IMR-90 (cell line): ENCODE data around the gene GSTO1. TPM values are rescaled to one million over a fixed set of nuclear protein-coding genes. Genes with fewer than 3 reads are reported as not detected.

Experiments used
- ATAC-seq: fragments of 200-7000 bp; cut with Tn5 transposase; 2 replicates; pipeline ENCODE4 v1.9.1; 2020; ENCODE audit warnings: low read depth, mild to moderate bottlenecking, moderate library complexity
- BruUV-seq: library from RNA; stranded (reverse); fragments of 400-500 nt; replicated peaks from 2 replicates; lab custom pipeline; 2021; lab: Mats Ljungman, UMichigan
- CTCF ChIA-PET: fragments of 300-600 bp; formaldehyde crosslinking; extraction: SDS; loops from one replicate; lab custom pipeline; 2021; ENCODE audit warnings: antibody characterized with exemption; lab: Yijun Ruan, JAX
- POLR2A ChIA-PET: fragments of 300-600 bp; sonication (Branson Sonifier 250); formaldehyde crosslinking; loops from one replicate; lab custom pipeline; 2022; ENCODE audit warnings: antibody characterized with exemption; ENCODE audit not compliant: unreplicated experiment; lab: Charles Lee
- DNase-seq: peaks from one replicate; pipeline ENCODE4 v3.0.0; 2013
- H2AFZ ChIP-seq: replicated peaks from 2 replicates; pipeline ENCODE3; 2013; ENCODE audit warnings: low read length, mild to moderate bottlenecking; ENCODE audit not compliant: poor library complexity
- H2AK5ac ChIP-seq: 2 replicates; pipeline ENCODE4 v1.6.1; 2013; ENCODE audit warnings: low read depth, low read length, inconsistent platforms
- H2AK9ac ChIP-seq: replicated peaks from 2 replicates; pipeline ENCODE3; 2013; ENCODE audit warnings: mild to moderate bottlenecking, low read depth, low read length, moderate library complexity; ENCODE audit not compliant: poor library complexity
- H2BK120ac ChIP-seq: 2 replicates; pipeline ENCODE4 v1.6.1; 2013; ENCODE audit warnings: low read depth, low read length, inconsistent platforms
- H2BK15ac ChIP-seq: 3 replicates; pipeline ENCODE4 v1.6.1; 2013; ENCODE audit warnings: low read depth, low read length, inconsistent platforms
- H2BK20ac ChIP-seq: 2 replicates; pipeline ENCODE4 v1.6.1; 2013; ENCODE audit warnings: low read depth, mild to moderate bottlenecking, inconsistent platforms, low read length, moderate library complexity
- H2BK5ac ChIP-seq: 2 replicates; pipeline ENCODE4 v1.6.1; 2013; ENCODE audit warnings: mild to moderate bottlenecking, low read depth, low read length, inconsistent platforms; ENCODE audit not compliant: poor library complexity, severe bottlenecking
- H3K14ac ChIP-seq: replicated peaks from 2 replicates; pipeline ENCODE4 v1.6.1; 2013; ENCODE audit warnings: low read depth, low read length, inconsistent platforms
- H3K18ac ChIP-seq: 2 replicates; pipeline ENCODE4 v1.6.1; 2013; ENCODE audit warnings: low read depth, low read length, control low read depth
- H3K23ac ChIP-seq: 2 replicates; pipeline ENCODE4 v1.6.1; 2013; ENCODE audit warnings: low read depth, low read length, inconsistent platforms
- H3K27ac ChIP-seq: 2 replicates; pipeline ENCODE4 v1.5.1; 2013; ENCODE audit warnings: mild to moderate bottlenecking, control low read depth, low read length; ENCODE audit not compliant: insufficient read depth
- H3K27me3 ChIP-seq: 2 replicates; pipeline ENCODE4 v1.6.1; 2013; ENCODE audit warnings: low read length; ENCODE audit not compliant: control insufficient read depth, insufficient read depth
- H3K36me3 ChIP-seq: 2 replicates; pipeline ENCODE4 v1.6.1; 2013; ENCODE audit warnings: low read length, mixed read lengths; ENCODE audit not compliant: control insufficient read depth, insufficient read depth
- H3K4ac ChIP-seq: 2 replicates; pipeline ENCODE4 v1.6.1; 2013; ENCODE audit warnings: low read depth, low read length, inconsistent platforms
- H3K4me1 ChIP-seq: 2 replicates; pipeline ENCODE4 v1.6.1; 2013; ENCODE audit warnings: low read length, mixed read lengths; ENCODE audit not compliant: control insufficient read depth, insufficient read depth
- H3K4me2 ChIP-seq: 2 replicates; pipeline ENCODE4 v1.6.1; 2013; ENCODE audit warnings: low read depth, mild to moderate bottlenecking, control low read depth, low read length, moderate library complexity
- H3K4me3 ChIP-seq: 2 replicates; pipeline ENCODE4 v1.5.1; 2013; ENCODE audit warnings: low read depth, mild to moderate bottlenecking, control low read depth, low read length, moderate library complexity; ENCODE audit not compliant: insufficient read depth
- H3K56ac ChIP-seq: 2 replicates; pipeline ENCODE4 v1.6.1; 2013; ENCODE audit warnings: low read length, inconsistent platforms; ENCODE audit not compliant: insufficient read depth; ENCODE audit errors: extremely low read depth
- H3K79me1 ChIP-seq, 2 experiments: 2 replicates each; pipeline ENCODE4 v1.6.1; 2013; ENCODE audit warnings: low read length in 2 of 2, inconsistent platforms in 1 of 2, low read depth in 1 of 2
- H3K9ac ChIP-seq: 2 replicates; pipeline ENCODE4 v1.6.1; 2013; ENCODE audit warnings: low read depth, low read length, control low read depth
- H3K9me1 ChIP-seq: 2 replicates; pipeline ENCODE4 v1.6.1; 2013; ENCODE audit warnings: low read length, inconsistent platforms; ENCODE audit not compliant: insufficient read depth
- H3K9me3 ChIP-seq: 2 replicates; pipeline ENCODE4 v1.6.1; 2013; ENCODE audit warnings: low read length; ENCODE audit not compliant: control insufficient read depth, insufficient read depth
- H4K20me1 ChIP-seq: 2 replicates; pipeline ENCODE4 v1.6.1; 2013; ENCODE audit warnings: low read length, inconsistent platforms; ENCODE audit not compliant: insufficient read depth
- H4K5ac ChIP-seq: 2 replicates; pipeline ENCODE4 v1.6.1; 2013; ENCODE audit warnings: mild to moderate bottlenecking, low read depth, low read length, control low read depth
- H4K8ac ChIP-seq, 2 experiments: 2 replicates each; pipeline ENCODE4 v1.6.1; 2013; ENCODE audit warnings: low read depth in 2 of 2, low read length in 2 of 2, control low read depth in 1 of 2, inconsistent platforms in 1 of 2
- H4K91ac ChIP-seq: 2 replicates; pipeline ENCODE4 v1.6.1; 2013; ENCODE audit warnings: low read depth, low read length, inconsistent platforms; ENCODE audit not compliant: insufficient read depth
- BHLHE40 ChIP-seq: fragments of 150-350 bp; IDR thresholded peaks from 2 replicates; pipeline ENCODE4 v1.6.1; 2016; ENCODE audit warnings: mild to moderate bottlenecking, low read depth, low read length
- CHD1 ChIP-seq: IDR thresholded peaks from 2 replicates; pipeline ENCODE4 v1.6.1; 2012; ENCODE audit warnings: low read depth, low read length, improper control_type of control experiment
- CTCF ChIP-seq: conservative IDR thresholded peaks from 2 replicates; pipeline ENCODE4 v1.5.1; 2012; ENCODE audit warnings: mild to moderate bottlenecking, low read depth, low read length, improper control_type of control experiment
- ELK1 ChIP-seq: fragments of 150-350 bp; IDR thresholded peaks from 2 replicates; pipeline ENCODE4 v1.6.1; 2016; ENCODE audit warnings: low read depth, mild to moderate bottlenecking, low read length, moderate library complexity, borderline replicate concordance
- FOS ChIP-seq: fragments of 150-350 bp; IDR thresholded peaks from 2 replicates; pipeline ENCODE4 v1.6.1; 2016; ENCODE audit warnings: low read depth, low read length
- MAFK ChIP-seq: IDR thresholded peaks from 2 replicates; pipeline ENCODE4 v1.6.1; 2012; ENCODE audit warnings: low read depth, low read length, improper control_type of control experiment
- MXI1 ChIP-seq: IDR thresholded peaks from 2 replicates; pipeline ENCODE4 v1.6.1; 2012; ENCODE audit warnings: low read depth, mild to moderate bottlenecking, low read length, moderate library complexity, borderline replicate concordance
- NFE2L2 ChIP-seq: fragments of 150-350 bp; IDR thresholded peaks from 2 replicates; pipeline ENCODE4 v1.6.1; 2016; ENCODE audit warnings: low read depth, mild to moderate bottlenecking, low read length
- POLR2A ChIP-seq: IDR thresholded peaks from 2 replicates; pipeline ENCODE4 v1.6.1; 2012; ENCODE audit warnings: mild to moderate bottlenecking, low read depth, low read length
- RAD21 ChIP-seq: IDR thresholded peaks from 2 replicates; pipeline ENCODE4 v1.6.1; 2012; ENCODE audit warnings: low read length, improper control_type of control experiment
- RCOR1 ChIP-seq: IDR thresholded peaks from 2 replicates; pipeline ENCODE4 v1.6.1; 2012; ENCODE audit warnings: mild to moderate bottlenecking, low read length, improper control_type of control experiment; ENCODE audit not compliant: insufficient replicate concordance
- RFX5 ChIP-seq: IDR thresholded peaks from 2 replicates; pipeline ENCODE4 v1.8.0; 2012; ENCODE audit warnings: low read depth, mild to moderate bottlenecking, low read length, moderate library complexity
- SMC3 ChIP-seq: fragments of 150-350 bp; IDR thresholded peaks from 2 replicates; pipeline ENCODE4 v1.6.1; 2016; ENCODE audit warnings: low read depth, mild to moderate bottlenecking, antibody characterized with exemption, low read length, moderate library complexity
- USF2 ChIP-seq: fragments of 150-350 bp; IDR thresholded peaks from 2 replicates; pipeline ENCODE4 v1.6.1; 2017; ENCODE audit warnings: mild to moderate bottlenecking, antibody characterized with exemption, low read length, low read depth
- WGBS, 2 experiments: methylation state at CpG; one replicate each; pipeline versions ENCODE4 v1.1.5 to v1.1.7; 2013; ENCODE audit warnings: missing lambda C conversion rate in 2 of 2; ENCODE audit not compliant: insufficient read length in 1 of 2; ENCODE audit errors: extremely low coverage in 2 of 2; 5-methylcytosine and 5-hydroxymethylcytosine counted together
- dilution Hi-C: fragments of 300-500 bp; cut with HindIII; formaldehyde crosslinking; loops from one replicate; pipeline ENCODE4 v1.14.3; 2018; ENCODE audit warnings: low sequenced_read_pairs; ENCODE audit not compliant: unreplicated experiment
- in situ Hi-C: fragments of 300-500 bp; cut with MboI; formaldehyde crosslinking; loops from 3 replicates; pipeline ENCODE4 v1.14.3; 2019; ENCODE audit warnings: low sequenced_read_pairs, inconsistent platforms, mixed read lengths
- intact Hi-C: fragments of 100-400 bp; cut with micrococcal nuclease; formaldehyde crosslinking; loops from 2 replicates; pipeline ENCODE4 v1.10.0; 2022
- polyA plus RNA-seq, 3 experiments: library from polyadenylated mRNA; depleted of rRNA; stranded (reverse); fragments of >200 nt; gene quantifications; 2 replicates each; pipeline ENCODE4 v1.2.3, GENCODE V29; 2012; ENCODE audit warnings: low replicate concordance in 1 of 3
- total RNA-seq: library from RNA; depleted of rRNA; stranded (reverse); fragments of >200 nt; gene quantifications from 2 replicates; pipeline ENCODE4 v1.2.3, GENCODE V29; 2012

The GSTO1 gene
- total and polyA plus RNA-seq, 2 of the 4 experiments (the other 2 are of a cell fraction): 186 to 258 TPM

- Histone ChIP-seq H3K36me3 (peaks cover 19% of the 10 kb centered on the region), H3K9me3 (no peaks in the 10 kb centered on the region), H3K79me1 (peaks cover 17 to 71% of the 10 kb centered on the region in 2 experiments), H2BK15ac (no peak overlapping the region), H4K5ac (no peak overlapping the region), H2AK5ac (peak overlapping the region; percentile 20; the same call in 1 of the 2 replicates), H2BK120ac (no peak overlapping the region), H3K9me1 (peaks cover 34% of the 10 kb centered on the region), H2BK20ac (no peak overlapping the region), H3K27ac (no peak overlapping the region), H3K18ac (no peak overlapping the region), H3K14ac (peak overlapping the region; percentile 30; the same call in 1 of the 2 replicates), H3K4me3 (no peak overlapping the region), H4K91ac (no peak overlapping the region; the same call in 1 of the 2 replicates), H3K4me2 (no peak overlapping the region), H4K8ac (no peak overlapping the region), H2AK9ac (no peak overlapping the region), H3K9ac (no peak overlapping the region), H3K4me1 (peaks cover 21% of the 10 kb centered on the region), H3K27me3 (no peaks in the 10 kb centered on the region), H2AFZ (no peak overlapping the region), H3K56ac (no peak overlapping the region), H3K23ac (0 out of 2 replicates have a peak overlapping the region, but pooled peaks have one; percentile 40), H3K4ac (no peak overlapping the region; the same call in 1 of the 2 replicates), H2BK5ac (no peak overlapping the region), H4K20me1 (peaks cover 22% of the 10 kb centered on the region)
- dilution Hi-C loops: no loop called here
- POLR2A ChIA-PET: no interaction called here
- DNase-seq (no peak), ATAC-seq (no peak)
- CTCF ChIA-PET: interaction anchor here (0.6 to 1.6 kb wide), 4 partner anchors 12 to 17 kb away, joined by 3 to 9 read pairs (median 3); no protein-coding TSS in a partner anchor
- intact Hi-C loops: no loop called here
- BruUV-seq: no TSS peak
- in situ Hi-C loops: no loop called here
- WGBS, 2 experiments: 90% methylated on average over 3 of the region's 10 CpGs; no CpG with 5 or more reads in 1 of the 2 experiments
- TF ChIP-seq POLR2A: no peak
- no peak for TF ChIP-seq RFX5
- no peak for TF ChIP-seq MXI1
- no peak for TF ChIP-seq SMC3
- TF ChIP-seq RAD21: no peak
- no peak for TF ChIP-seq USF2
- no peak for TF ChIP-seq CHD1
- TF ChIP-seq CTCF: no peak
- no peak for TF ChIP-seq RCOR1
- no peak for TF ChIP-seq ELK1
- no peak for TF ChIP-seq NFE2L2
- TF ChIP-seq BHLHE40: no peak
- TF ChIP-seq MAFK: no peak
- no peak for TF ChIP-seq FOS
Measured at GRCh38 chr10:104307576-104308438, 53.1 kb downstream of the GSTO1 start.
